Fibroblast of mammary gland (primary cell): ENCODE data around the gene ETFA.

Experiments used
- DNase-seq: peaks from one replicate; pipeline ENCODE4 v3.0.0-alpha.2; 2010; ENCODE audit warnings: low read depth
- H3K4me3 ChIP-seq: 2 replicates; pipeline ENCODE4 v1.5.1; 2011; ENCODE audit warnings: low read depth, mild to moderate bottlenecking, low read length, moderate library complexity; ENCODE audit not compliant: control insufficient read depth
- CTCF ChIP-seq: conservative IDR thresholded peaks from 2 replicates; pipeline ENCODE4 v1.5.1; 2011; ENCODE audit warnings: low read depth, low read length, inconsistent platforms; ENCODE audit not compliant: control insufficient read depth, insufficient read depth

The ETFA gene

GRCh38 chr15:76340198-76340802 is 29.0 kb upstream of the ETFA start:
- no peak overlapping the region for H3K4me3 ChIP-seq
- TF ChIP-seq CTCF = no peak
- peak; percentile 30 for DNase-seq

GRCh38 chr15:76339305-76340197 is 28.3 kb upstream of the ETFA start:
- DNase-seq = no peak
- TF ChIP-seq CTCF = no peak
- H3K4me3 ChIP-seq = no peak overlapping the region

GRCh38 chr15:76338486-76339304 is 27.4 kb upstream of the ETFA start:
- no peak overlapping the region for H3K4me3 ChIP-seq
- DNase-seq = no peak
- no peak for TF ChIP-seq CTCF

- no peak overlapping the region for H3K4me3 ChIP-seq
- TF ChIP-seq CTCF = no peak
- DNase-seq = no peak
Measured at GRCh38 chr15:76337696-76338485, 26.6 kb upstream of the ETFA start.

- no peak for TF ChIP-seq CTCF
- H3K4me3 ChIP-seq = no peak overlapping the region
- no peak for DNase-seq
Measured at GRCh38 chr15:76337059-76337695, 25.9 kb upstream of the ETFA start.
